Measurements from ENCODE around the gene IRF4.

DNA sequence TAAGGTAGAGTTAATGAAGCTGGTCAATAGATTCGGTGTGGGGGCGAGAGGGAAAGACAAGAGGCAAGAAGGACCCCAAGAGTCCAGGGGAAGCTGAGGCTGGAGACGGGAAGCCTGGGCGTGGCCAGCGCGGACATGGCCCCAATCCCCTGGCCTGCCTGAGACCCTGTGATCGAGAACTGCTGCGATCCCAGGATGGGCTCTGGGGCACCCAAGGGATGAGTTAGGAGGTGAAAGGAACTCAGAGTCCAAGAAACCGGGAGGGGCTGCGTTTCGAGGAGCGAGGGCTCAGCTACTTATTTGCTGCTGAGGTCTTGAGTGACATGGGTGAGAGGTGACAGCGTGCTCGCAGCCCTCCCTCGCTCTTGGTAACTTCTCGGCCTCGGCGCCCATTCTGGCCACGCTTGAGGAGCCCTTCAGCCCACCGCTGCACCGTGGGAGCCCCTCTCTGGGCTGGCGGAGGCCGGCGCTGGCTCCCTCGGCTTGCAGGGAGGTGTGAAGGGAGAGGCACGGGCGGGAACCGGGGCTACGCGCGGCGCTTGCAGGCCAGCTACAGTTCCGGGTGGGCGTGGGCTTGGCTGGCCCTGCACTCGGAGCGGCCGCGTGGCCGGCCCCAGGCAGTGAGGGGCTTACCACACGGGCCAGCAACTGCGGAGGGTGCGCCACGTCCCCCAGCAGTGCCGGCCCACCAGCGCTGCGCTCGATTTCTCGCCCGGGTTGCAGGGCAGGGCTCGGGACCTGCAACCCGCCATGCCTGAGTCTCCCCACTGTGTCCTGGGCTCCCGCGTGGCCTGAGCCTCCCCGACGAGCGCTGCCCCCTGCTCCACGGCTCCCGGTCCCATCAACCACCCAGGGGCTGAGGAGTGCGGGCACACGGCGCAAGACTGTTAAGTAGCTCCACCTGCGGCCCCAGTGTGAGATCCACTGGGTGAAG lies 58.2 kb downstream of the IRF4 start:
- no peak for TF ChIP-seq CTCF (IDR thresholded peaks at IDR 0.05)
- no peak for TF ChIP-seq POLR2A (IDR thresholded peaks at IDR 0.05)
